Amniotic epithelial cell (primary cell): ENCODE results near the gene C16orf92.
"Not testable (repeated sequence)": the region's sequence is repeated elsewhere in the genome, so short reads cannot be mapped to it uniquely, and the experiment has no call there.

Experiments used
- DNase-seq: peaks from one replicate; pipeline ENCODE4 v3.0.0-alpha.2; 2010; ENCODE audit warnings: low read depth

Gene C16orf92

GRCh38 chr16:30027588-30028437 lies 4.8 kb downstream of the C16orf92 start:
- DNase-seq: no peak

DNA sequence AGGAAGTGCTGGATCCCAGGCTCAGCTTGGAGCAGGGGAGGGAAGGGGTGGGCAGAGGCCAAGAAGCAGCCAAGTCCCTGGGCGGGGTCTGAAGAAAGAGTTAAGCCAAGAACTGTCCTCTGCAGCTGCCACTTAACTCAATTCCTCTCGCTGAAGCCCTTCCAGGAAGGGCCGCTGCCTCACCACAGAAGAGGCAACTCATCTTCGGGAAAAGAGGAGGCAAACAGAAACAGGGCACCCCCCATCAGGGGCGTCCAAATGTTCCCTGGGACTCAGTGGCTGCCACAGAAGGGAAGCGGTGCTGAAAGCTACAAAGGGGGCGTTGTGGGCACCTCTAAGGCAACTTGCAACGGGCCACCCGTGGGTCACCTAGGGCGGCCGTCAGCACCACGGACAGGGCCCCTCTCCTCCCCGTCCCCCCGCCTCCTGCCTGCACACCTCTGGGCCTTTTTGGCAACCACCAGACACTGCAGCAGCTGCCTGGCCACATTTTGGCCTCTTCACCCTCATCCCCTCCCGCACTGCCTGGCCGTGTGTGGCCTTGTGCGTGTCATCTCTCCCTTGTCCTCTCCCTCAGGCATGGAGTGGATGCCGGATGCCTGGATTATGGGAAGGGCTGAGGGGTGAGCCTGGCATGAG lies 5.6 kb downstream of the C16orf92 start:
- no peak for DNase-seq

DNA sequence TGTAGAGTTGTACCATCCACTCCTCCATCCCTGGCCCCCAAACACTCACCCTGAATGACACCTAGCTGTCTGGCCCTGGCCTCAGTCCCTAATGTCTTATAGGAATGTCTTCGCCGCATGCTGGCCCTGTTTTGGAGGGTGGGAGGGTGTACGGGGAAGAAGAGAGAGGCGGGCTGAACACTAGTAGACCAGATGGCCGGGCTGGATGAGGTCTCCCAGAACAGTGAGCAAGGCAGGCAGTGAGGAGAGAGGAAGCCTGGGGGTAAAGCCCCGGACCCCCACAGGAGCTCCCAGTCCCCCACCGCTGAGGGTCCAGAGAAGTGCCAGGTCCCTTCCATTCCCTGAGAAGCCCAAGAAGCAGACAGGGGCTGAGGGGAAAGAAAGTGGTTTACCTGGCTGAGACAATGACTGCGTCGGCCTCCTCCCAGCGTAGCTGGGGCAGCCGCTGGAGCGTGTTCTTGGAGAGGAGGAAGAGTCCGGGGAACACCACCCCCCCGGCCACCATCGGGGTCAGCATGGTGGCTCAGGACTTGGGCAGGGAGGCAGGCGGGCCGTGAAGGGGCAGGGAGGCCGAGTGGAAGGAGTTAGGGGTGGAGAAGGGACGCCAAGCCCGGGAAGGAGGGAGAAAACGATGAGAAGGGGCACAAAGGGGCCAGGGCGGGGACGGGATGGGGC lies 7.2 kb downstream of the C16orf92 start:
- no peak for DNase-seq

DNA sequence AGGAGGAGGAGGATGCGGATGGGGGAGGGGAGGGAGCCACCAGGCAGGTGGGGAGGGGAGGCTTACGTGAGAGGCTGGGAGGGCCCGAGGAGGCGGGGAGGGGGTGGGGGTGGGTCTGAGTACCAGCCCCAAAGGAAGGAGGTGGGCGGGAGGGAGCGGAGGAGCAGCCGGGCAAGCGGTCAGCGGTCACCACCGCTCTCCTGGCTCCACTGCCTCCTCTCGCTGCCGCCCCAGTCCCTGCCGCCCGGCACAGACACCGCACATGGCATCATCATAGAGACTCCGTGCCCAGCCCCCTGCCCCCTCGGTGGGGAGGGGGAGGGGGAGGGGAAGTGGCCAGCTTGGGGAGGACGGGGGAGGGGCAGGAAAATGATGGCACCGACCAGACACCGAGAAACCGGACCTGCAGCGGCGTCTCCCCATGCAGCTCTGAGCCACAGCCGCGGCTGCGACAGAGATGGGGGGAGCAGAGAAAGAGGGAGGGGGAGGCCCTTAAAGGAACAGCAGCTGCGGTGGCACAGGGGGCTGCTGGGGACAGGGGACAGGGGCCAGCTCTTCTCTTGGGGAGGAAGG lies 7.9 kb downstream of the C16orf92 start, which contains the start of gene TLCD3B:
TLCD3B (minus strand) TSS at position 431 of the 573 bp plus-strand sequence. CDS start 744 bp downstream, outside the sequence.
- no peak for DNase-seq

GRCh38 chr16:30031477-30031918 lies 8.5 kb downstream of the C16orf92 start:
- no peak for DNase-seq

DNA sequence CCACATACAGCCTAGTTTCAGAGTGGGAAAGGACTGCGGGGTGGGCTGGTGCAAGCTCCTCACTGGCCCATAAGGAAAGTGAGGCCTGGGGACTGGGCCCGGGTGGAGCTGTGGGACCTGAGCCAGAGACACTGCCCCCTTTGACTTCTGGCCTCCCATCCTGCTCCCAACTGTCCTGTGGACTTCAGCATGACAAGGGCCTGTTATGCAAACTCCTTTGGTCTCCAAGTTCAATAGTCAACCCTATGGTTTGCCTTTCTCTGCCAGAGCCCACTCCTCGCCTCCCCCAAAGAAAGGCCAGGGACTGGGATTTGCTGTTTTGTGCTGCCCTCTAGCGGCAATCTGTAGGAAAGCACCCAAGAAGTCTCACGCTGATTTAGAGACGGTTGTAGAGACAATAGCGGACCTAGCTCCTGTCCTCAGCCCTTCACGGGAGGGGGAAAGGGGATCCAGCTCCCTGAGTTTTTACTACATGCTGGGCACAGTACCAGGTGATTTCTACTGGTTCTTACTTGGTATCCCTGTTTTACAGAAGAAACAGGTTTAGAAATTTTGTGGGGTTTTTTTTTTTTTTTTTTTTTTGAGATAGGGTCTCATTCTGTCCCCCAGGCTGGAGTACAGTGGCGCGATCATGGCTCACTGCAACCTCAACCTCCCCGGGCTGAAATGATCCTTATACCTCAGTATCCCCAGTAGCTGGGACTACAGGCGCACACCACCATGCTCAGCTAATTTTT lies 9.3 kb downstream of the C16orf92 start:
- DNase-seq: peak; percentile 54

DNA sequence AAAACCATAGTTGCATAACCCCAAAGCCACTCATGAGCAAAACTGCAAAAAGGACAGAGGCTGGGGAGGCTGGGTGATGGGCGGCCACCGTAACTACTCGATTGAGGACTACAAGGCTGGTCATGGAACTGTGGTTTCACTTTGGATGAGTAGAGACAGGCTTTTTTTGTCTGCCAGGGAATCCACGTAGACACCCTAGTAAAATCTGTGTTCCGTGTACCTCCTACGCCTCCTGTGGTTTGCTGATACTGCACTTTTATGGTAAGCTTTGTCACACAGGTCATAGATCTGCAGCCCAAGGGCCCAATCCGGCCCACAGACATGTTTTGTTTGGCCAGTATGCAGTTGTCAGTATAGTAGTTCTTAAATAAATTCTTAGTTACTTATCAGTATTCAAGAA lies 10.3 kb downstream of the C16orf92 start:
- no peak for DNase-seq

GRCh38 chr16:30040221-30040620 lies 17.2 kb downstream of the C16orf92 start:
- no peak for DNase-seq

- not testable (repeated sequence) for DNase-seq
Observed at GRCh38 chr16:30040690-30041089, 17.7 kb downstream of the C16orf92 start.

- peak; percentile 43 for DNase-seq
Observed at GRCh38 chr16:30041841-30042240, 18.8 kb downstream of the C16orf92 start.

DNA sequence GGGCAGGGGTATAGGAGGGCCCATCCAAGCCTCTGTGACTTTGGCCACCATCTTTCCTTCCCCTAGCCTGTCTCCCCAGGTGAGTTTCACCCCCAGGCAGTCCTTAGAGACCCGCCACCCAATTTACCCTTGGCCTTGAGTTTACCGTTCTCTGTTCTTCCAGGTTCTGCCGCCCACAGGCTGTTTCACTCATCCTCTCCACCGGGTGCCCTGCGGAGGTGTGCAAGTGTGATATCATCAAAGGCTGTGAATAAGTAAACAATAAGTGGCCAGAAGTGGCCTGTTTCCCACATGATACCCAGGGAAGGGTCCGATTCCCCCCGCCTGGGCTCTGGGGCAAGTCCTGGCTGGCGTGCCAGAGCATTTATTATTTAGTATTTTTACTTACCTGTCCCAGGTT lies 23.2 kb downstream of the C16orf92 start:
- DNase-seq: no peak

GRCh38 chr16:30046588-30046987 lies 23.6 kb downstream of the C16orf92 start:
- DNase-seq: no peak

GRCh38 chr16:30049871-30050270 lies 26.9 kb downstream of the C16orf92 start:
- no peak for DNase-seq

DNA sequence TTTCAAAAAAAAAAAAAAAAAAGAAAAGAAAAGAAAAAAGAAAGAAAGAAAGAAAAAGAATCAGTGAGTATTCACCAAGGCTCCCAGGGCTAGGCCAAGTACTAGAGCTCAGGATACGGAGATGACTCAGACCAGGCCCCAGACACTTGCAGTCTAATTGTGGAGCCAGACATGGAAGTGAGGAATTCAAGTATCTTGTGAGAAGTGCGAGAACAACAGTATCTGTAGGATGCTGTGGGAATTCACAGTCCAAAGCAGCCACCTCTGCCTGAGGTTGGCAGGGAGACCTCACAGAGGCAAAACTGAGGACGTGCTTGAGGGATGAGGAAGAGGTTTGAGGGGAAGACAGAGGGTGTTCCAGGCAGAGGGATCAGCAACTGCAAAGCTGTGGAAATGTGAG lies 28.5 kb downstream of the C16orf92 start:
- DNase-seq: peak; percentile 68

GRCh38 chr16:30052671-30053372 lies 29.8 kb downstream of the C16orf92 start:
- peak; percentile 84 for DNase-seq

DNA sequence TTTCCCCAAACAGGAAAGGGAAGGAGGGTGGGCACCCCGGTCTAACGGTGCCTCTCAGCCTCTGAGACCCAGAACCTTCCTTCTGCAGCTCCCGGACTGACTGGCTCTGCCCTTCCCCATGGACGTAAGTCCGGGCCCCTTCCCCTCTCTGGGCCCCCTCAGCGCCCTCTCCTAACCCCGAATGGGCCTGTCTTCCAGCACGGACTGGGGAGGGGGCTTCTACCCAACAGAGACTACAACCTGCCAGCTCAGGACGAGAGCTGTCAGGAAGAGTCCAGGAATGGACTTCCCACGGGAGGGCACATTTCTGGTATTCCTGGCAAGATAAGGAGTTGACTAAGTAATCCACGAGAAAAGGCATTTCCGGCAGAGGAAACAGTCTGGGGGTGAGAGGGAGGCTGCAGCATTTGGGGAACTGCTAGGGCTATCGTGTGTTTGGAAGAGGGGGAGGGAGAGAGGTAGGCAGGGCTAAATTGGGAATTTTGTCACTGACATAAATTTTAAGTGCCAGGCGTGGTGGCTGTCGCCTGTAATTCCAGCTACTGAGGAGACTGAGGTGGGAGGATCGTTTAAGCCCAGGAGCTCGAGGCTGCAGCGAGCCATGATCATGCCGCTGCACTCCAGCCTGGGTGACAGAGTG lies 30.5 kb downstream of the C16orf92 start:
- peak; percentile 61 for DNase-seq

GRCh38 chr16:30054451-30054850 lies 31.5 kb downstream of the C16orf92 start:
- no peak for DNase-seq

- no peak for DNase-seq
Observed at GRCh38 chr16:30054959-30055553, 32.1 kb downstream of the C16orf92 start.

- peak; percentile 86 for DNase-seq
Observed at GRCh38 chr16:30060346-30060745, 37.3 kb downstream of the C16orf92 start.
